Esophagus muscularis mucosa (tissue), 3 donors: ENCODE measurements around the gene OTP.

ENCODE experiments used
- CTCF ChIP-seq, 3 experiments: fragments of 200-600 bp in 2 of 3; fragments of 450-650 bp in 1 of 3; sonication (generic) in 2 of 3; IDR thresholded peaks; one replicate each; pipeline ENCODE4 v1.5.1; 2017 to 2019; ENCODE audit warnings: antibody characterized with exemption in 3 of 3, mild to moderate bottlenecking in 2 of 3, moderate library complexity in 1 of 3
- POLR2AphosphoS5 ChIP-seq, 2 donors: sonication (generic); formaldehyde crosslinking; IDR thresholded peaks; one replicate each; pipeline ENCODE4 v1.6.1; 2017; ENCODE audit warnings: antibody characterized with exemption in 2 of 2

GRCh38 chr5:77616920-77617319 lies 21.6 kb downstream of the OTP start:
- TF ChIP-seq POLR2AphosphoS5 (IDR thresholded peaks at IDR 0.05) (no peak), CTCF (IDR thresholded peaks at IDR 0.05) (no peak)
